Stomach (tissue), 9 donors: ENCODE data around the gene IGFBP3. TPM values are rescaled to one million over a fixed set of nuclear protein-coding genes. Genes with fewer than 3 reads are reported as not detected.

Source experiments
- DNase-seq, 2 donors: peaks; one replicate each; pipeline versions ENCODE4 v3.0.0 to v3.0.0-alpha.2; 2013 to 2019
- H3K27ac ChIP-seq, 5 donors: fragments of 200-600 bp in 4 of 5; sonication (generic) in 4 of 5; one replicate each; pipeline ENCODE4 v1.5.1; 2013 to 2019; ENCODE audit warnings: mild to moderate bottlenecking in 1 of 5, moderate library complexity in 1 of 5
- H3K27me3 ChIP-seq, 3 donors: fragments of 200-600 bp; sonication (generic); one replicate each; pipeline ENCODE4 v1.5.1; 2017 to 2019; ENCODE audit warnings: mixed run types in 1 of 3
- H3K36me3 ChIP-seq, 4 donors: fragments of 200-600 bp; sonication (generic); 1 replicate in 3 of 4; 2 replicates in 1 of 4; pipeline ENCODE4 v1.5.1; 2016 to 2019
- H3K4me1 ChIP-seq, 4 donors: fragments of 200-600 bp; sonication (generic); one replicate each; pipeline ENCODE4 v1.5.1; 2016 to 2019
- H3K4me3 ChIP-seq, 4 donors: fragments of 200-600 bp; sonication (generic) in 3 of 4; one replicate each; pipeline ENCODE4 v1.5.1; 2016 to 2019; ENCODE audit warnings: mild to moderate bottlenecking in 1 of 4
- H3K9me3 ChIP-seq, 4 donors: fragments of 200-600 bp; sonication (generic); one replicate each; pipeline ENCODE4 v1.5.1; 2016 to 2019
- EP300 ChIP-seq: sonication (generic); formaldehyde crosslinking; IDR thresholded peaks from one replicate; pipeline ENCODE4 v1.6.1; 2017; ENCODE audit warnings: antibody characterized with exemption
- POLR2A ChIP-seq, 4 donors: fragments of 450-650 bp; IDR thresholded peaks; one replicate each; pipeline ENCODE4 v1.6.1; 2016; ENCODE audit warnings: antibody characterized with exemption in 4 of 4, control low read depth in 2 of 4, mild to moderate bottlenecking in 1 of 4, moderate library complexity in 1 of 4
- POLR2AphosphoS5 ChIP-seq, 3 donors: sonication (generic); formaldehyde crosslinking; IDR thresholded peaks; one replicate each; pipeline ENCODE4 v1.6.1; 2016; ENCODE audit warnings: antibody characterized with exemption in 3 of 3
- WGBS, 5 donors: extraction: QIAGEN DNeasy Blood & Tissue Kit in 3 of 5; methylation state at CpG; one replicate each; pipeline versions ENCODE4 v1.1.5 to v1.1.7; 2013 to 2018; 5-methylcytosine and 5-hydroxymethylcytosine counted together
- intact Hi-C: fragments of 100-400 bp; cut with DNase I; formaldehyde crosslinking; loops from one replicate; pipeline ENCODE4 v1.15.1; 2023; ENCODE audit warnings: low total_unique reads
- polyA plus RNA-seq, 3 donors: library from polyadenylated mRNA; stranded (reverse); fragments of 200-250 nt; gene quantifications; one replicate each; pipeline ENCODE4 v1.2.3, GENCODE V29; 2013
- total RNA-seq, 5 donors: library from RNA; depleted of rRNA; stranded (reverse); fragments of >200 nt; gene quantifications; one replicate each; pipeline versions ENCODE4 v1.1.0 to v1.2.3, GENCODE V29; 2014 to 2016
- TF ChIP-seq, protein P1 (sequence below), 7 experiments: fragments of 450-650 bp in 4 of 7; fragments of 200-600 bp in 3 of 7; sonication (generic) in 3 of 7; IDR thresholded peaks; one replicate each; pipeline ENCODE4 v1.5.1; 2016 to 2019; ENCODE audit warnings: antibody characterized with exemption in 7 of 7, control low read depth in 2 of 7, mild to moderate bottlenecking in 1 of 7
- donor health status: healthy with polysubstance abuse.
- donor health status: Bipolar disorder and iron deficiency.
- donor health status: healthy.

IGFBP3 gene
- total and polyA plus RNA-seq, 8 donors = 12.1 to 218 (median 53.9) TPM

DNA sequence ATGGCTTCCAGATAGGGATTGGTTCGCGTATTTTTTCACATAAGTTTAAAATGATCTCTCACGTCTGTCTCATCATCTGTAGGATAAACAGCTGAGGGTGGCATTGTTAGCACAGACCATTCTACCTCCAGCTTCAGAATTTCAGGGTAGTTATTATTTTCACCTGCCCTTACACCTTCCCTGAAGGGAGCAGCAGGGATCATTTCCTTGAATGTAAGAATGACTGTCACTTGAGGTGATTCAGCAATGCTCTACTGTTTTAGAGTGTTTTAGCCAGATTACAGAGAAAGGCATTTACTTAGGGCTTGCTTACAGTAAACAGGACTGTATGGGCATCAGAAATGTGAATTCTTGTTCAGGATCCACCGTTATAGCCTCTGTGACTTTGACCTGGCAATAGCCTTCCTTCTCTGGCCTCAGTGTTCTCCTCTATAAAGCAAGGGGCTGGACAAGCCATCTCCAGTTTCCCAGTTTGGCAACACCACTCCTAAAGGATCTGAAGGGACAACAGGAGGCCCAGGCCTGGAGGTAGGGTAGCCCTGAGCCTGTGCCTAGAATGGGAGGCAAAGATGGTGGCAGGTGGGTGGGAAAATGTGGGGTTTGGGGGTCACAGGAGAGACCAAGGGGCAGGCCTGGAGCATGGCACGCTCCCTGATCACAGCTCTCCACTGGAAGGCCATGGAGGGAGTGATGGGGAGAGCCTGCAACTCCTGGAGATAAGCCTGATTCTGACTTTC lies 34.0 kb downstream of the IGFBP3 start:
- 82 to 91% (median 84%) methylated on average over 5 of the region's 5 CpGs for WGBS, 5 donors
- peaks cover 9 to 16% (median 11%) of the 10 kb centered on the region in 4 donors for H3K4me1 ChIP-seq
- intact Hi-C loops = no loop called here
- no peaks in the 10 kb centered on the region for H3K9me3 ChIP-seq
- no peak overlapping the region for H3K4me3 ChIP-seq
- no peak overlapping the region for H3K27ac ChIP-seq
- no peaks in the 10 kb centered on the region for H3K36me3 ChIP-seq
- TF ChIP-seq, protein P1, sequence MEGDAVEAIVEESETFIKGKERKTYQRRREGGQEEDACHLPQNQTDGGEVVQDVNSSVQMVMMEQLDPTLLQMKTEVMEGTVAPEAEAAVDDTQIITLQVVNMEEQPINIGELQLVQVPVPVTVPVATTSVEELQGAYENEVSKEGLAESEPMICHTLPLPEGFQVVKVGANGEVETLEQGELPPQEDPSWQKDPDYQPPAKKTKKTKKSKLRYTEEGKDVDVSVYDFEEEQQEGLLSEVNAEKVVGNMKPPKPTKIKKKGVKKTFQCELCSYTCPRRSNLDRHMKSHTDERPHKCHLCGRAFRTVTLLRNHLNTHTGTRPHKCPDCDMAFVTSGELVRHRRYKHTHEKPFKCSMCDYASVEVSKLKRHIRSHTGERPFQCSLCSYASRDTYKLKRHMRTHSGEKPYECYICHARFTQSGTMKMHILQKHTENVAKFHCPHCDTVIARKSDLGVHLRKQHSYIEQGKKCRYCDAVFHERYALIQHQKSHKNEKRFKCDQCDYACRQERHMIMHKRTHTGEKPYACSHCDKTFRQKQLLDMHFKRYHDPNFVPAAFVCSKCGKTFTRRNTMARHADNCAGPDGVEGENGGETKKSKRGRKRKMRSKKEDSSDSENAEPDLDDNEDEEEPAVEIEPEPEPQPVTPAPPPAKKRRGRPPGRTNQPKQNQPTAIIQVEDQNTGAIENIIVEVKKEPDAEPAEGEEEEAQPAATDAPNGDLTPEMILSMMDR (IDR thresholded peaks at IDR 0.05) = no peak
- TF ChIP-seq POLR2A (IDR thresholded peaks at IDR 0.05) = no peak
- no peak for TF ChIP-seq EP300
- TF ChIP-seq POLR2AphosphoS5 (IDR thresholded peaks at IDR 0.05) = no peak
- H3K27me3 ChIP-seq = peaks cover 8 to 78% (median 35%) of the 10 kb centered on the region in 3 donors
- no peak for DNase-seq

DNA sequence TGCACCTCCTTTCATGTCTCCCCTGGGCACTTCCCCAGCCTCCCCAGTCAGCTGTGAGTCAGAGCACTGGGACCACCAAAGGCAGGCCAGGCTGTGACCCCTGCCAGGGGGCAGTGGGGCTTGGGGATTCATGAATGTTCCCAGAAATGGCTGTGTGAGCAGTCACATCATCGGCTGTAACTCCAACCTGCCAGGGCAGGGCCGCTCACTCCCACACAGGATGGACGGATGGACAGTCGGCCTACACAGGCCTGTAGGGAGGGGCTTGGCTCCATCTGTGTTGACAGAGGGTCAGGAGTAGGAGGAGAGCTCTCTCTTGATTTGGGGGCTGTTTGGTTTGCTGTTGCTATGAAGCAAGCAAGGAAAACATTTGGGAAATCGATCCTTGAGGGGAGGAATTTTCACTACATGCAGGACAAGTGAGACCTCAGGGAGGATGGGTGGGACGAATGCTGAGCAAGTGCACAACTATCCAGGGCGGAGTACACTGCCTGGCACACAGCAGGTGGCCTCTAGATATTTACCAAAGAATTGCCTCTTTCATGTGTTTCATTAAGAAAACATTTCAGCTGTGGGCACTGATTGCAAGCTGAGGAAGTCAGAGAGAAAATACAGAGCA lies 35.7 kb downstream of the IGFBP3 start:
- H3K27me3 ChIP-seq = peaks cover 8 to 73% (median 35%) of the 10 kb centered on the region in 3 donors
- WGBS, 5 donors = 43 to 56% (median 51%) methylated on average over 7 of the region's 7 CpGs
- H3K36me3 ChIP-seq = no peaks in the 10 kb centered on the region
- H3K4me1 ChIP-seq = peaks cover 9 to 16% (median 11%) of the 10 kb centered on the region in 4 donors
- H3K9me3 ChIP-seq = no peaks in the 10 kb centered on the region
- no peak for DNase-seq
- H3K27ac ChIP-seq = no peak overlapping the region
- intact Hi-C loops = no loop called here
- TF ChIP-seq POLR2A (IDR thresholded peaks at IDR 0.05) (no peak), POLR2AphosphoS5 (IDR thresholded peaks at IDR 0.05) (no peak), EP300 (no peak)
- TF ChIP-seq, protein P1 (IDR thresholded peaks at IDR 0.05) = no peak
- no peak overlapping the region for H3K4me3 ChIP-seq

DNA sequence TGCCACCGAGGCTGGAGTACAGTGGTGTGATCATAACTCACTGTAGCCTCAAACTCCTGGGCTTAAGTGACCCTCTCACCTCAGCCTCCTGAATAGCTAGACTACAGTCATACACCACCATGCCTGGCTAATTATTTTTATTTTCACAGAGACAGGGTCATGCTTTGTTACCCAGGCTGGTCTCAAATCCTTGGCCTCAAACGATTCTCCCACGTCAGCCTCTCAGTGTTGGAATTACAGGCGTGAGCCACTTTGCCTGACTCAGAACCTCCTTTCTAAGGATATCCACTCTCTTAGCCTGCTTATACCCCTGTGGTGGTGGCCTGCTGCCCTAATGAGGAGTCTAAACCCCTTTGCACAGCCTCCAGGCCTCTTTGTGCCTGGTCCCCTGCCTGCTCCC lies 36.9 kb downstream of the IGFBP3 start:
- H3K27me3 ChIP-seq = peaks cover 8 to 60% (median 25%) of the 10 kb centered on the region in 3 donors
- TF ChIP-seq, protein P1 (IDR thresholded peaks at IDR 0.05) = no peak
- TF ChIP-seq POLR2A (IDR thresholded peaks at IDR 0.05) (no peak), POLR2AphosphoS5 (IDR thresholded peaks at IDR 0.05) (no peak), EP300 (no peak)
- H3K36me3 ChIP-seq = no peaks in the 10 kb centered on the region
- H3K27ac ChIP-seq = no peak overlapping the region
- DNase-seq = no peak
- intact Hi-C loops = no loop called here
- peaks cover 0 to 6% (median 2%) of the 10 kb centered on the region in 4 donors for H3K9me3 ChIP-seq
- no peak overlapping the region for H3K4me3 ChIP-seq
- H3K4me1 ChIP-seq = peaks cover 9 to 13% (median 11%) of the 10 kb centered on the region in 4 donors
- 81 to 88% (median 84%) methylated on average over 4 of the region's 4 CpGs for WGBS, 5 donors

DNA sequence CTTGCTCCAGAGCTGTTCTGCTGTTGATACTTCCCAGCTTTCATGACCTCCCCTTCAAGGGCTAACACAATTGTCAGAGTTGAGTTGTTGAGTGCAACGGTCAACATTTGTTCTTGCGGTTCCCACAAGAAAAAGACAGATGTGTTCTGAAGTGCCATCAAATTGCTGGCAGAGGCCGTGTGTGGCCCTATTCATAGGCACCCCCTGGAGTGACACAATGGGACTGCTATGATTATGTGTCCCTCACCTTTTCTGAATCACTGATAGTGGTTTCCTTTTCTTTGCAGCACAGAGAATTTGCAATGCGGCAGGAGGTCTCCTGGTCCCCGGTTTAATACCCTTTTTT lies 38.6 kb downstream of the IGFBP3 start:
- Histone ChIP-seq H3K4me1 (no peaks in the 10 kb centered on the region), H3K9me3 (peaks cover 0 to 21% (median 17%) of the 10 kb centered on the region in 4 donors), H3K27ac (no peak overlapping the region), H3K36me3 (no peaks in the 10 kb centered on the region), H3K4me3 (no peak overlapping the region), H3K27me3 (peaks cover 0 to 43% (median 8%) of the 10 kb centered on the region in 3 donors)
- 56 to 64% (median 59%) methylated on average over 5 of the region's 5 CpGs for WGBS, 5 donors
- intact Hi-C loops = no loop called here
- TF ChIP-seq, protein P1 (IDR thresholded peaks at IDR 0.05) = no peak
- TF ChIP-seq EP300 (no peak), POLR2A (IDR thresholded peaks at IDR 0.05) (no peak), POLR2AphosphoS5 (IDR thresholded peaks at IDR 0.05) (no peak)
- DNase-seq = no peak
